ENCODE data around the gene WWP2.
"Not testable (repeated sequence)": the region's sequence is repeated elsewhere in the genome, so short reads cannot be mapped to it uniquely, and the experiment has no call there.

The WWP2 gene

DNA sequence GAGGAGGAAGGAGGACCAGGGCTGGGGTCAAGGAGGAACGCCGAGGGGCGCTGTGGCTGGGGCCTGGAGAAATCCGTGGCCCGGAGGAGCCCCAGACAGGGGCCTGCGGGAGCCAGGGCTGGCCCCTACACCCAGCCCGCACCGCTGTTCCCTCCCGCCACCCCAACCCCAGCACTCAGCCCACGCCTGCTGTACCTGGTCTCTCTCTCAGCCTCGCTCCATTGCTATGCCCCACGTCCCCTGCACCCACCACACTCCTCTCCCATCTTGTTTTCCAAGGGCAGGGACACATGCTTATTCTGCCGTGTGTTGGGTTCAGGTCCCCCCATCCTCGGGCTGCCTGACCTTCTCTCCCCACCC is 189.5 kb downstream of the WWP2 start:
- not testable (repeated sequence) for DNase-seq

GRCh38 chr16:69952116-69952515 is 190.0 kb downstream of the WWP2 start:
- DNase-seq, result not testable (repeated sequence)

DNA sequence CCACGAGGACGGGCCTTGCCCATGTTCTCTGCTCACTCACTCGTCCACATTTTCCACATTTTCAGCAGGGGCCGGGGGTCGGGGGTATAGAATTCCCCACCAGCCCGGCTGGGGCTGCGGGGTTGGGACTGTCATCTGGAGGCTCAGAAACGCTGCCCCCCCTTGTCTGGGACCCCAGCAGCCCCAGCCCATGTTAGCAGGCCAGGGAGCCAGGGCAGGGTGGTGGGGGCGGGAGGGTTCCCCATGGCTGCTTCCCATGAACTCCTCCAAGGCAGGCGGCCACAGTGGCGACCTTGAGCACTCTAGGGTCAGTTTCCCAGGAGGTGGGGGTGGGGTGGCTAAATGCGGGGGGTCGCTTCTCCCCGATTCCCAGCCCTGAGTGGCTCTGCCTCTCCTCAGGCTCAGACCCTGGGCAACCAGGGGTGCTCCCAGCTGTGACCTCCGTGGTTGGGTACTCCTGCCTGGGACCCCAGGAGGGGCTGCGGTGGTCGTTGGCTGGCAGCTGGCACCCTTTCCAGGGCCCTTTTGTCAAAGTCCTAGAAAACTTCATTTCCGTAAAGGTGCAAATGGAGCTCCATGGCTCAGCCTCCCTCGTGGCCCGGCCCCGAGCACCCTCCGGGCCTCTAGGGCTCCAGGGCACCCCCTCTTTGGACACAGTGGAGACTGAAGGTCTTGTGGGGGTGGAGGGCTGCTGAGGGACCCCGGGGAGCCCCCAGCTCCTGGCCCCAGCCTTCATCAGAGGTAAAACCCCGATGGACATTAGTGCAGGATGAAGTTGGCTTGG is 190.6 kb downstream of the WWP2 start:
- not testable (repeated sequence) for DNase-seq

GRCh38 chr16:69954241-69954640 is 192.1 kb downstream of the WWP2 start:
- DNase-seq, result not testable (repeated sequence)

- not testable (repeated sequence) for DNase-seq
Measured at GRCh38 chr16:69963312-69963711, 201.2 kb downstream of the WWP2 start.

DNA sequence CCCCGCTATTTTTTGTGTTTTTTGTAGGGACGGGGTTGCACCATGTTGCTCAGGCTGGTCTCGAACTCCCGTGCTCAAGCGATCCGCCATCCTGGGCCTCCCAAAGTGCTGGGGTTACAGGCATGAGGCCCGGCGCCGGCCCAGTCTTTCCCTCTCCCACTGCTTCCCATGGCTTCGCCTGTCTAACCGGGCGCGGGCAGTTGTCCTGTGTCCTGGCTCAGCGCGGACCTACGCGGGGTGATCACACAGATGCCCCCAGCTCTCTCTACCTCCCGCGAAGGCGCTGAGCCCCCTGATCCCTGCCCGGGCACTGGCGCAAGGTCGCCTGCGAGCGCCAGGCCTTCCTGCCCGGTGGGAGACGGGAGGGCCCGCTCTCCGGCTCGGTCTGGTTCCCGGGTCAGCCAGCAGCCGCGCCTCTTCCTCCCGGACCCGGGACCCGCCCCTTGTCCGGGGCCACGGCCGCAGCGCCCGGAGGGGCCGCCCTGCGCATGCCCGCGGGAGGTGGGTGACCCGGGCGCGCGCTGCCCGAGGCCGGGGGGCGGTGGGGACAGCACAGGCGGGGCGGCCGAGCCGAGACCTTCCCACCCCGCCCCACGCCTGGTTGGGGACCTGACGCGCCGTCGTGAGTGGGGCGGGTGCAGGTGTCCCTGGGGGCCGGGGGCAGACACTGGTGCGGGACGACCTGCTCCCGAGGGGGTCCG is 203.0 kb downstream of the WWP2 start:
- not testable (repeated sequence) for DNase-seq

GRCh38 chr16:69965661-69966054 is 203.5 kb downstream of the WWP2 start:
- DNase-seq, result not testable (repeated sequence)

GRCh38 chr16:69967688-69968087 is 205.6 kb downstream of the WWP2 start:
- DNase-seq, result not testable (repeated sequence)

- DNase-seq, result not testable (repeated sequence)
Measured at GRCh38 chr16:69968125-69968524, 206.0 kb downstream of the WWP2 start.

DNA sequence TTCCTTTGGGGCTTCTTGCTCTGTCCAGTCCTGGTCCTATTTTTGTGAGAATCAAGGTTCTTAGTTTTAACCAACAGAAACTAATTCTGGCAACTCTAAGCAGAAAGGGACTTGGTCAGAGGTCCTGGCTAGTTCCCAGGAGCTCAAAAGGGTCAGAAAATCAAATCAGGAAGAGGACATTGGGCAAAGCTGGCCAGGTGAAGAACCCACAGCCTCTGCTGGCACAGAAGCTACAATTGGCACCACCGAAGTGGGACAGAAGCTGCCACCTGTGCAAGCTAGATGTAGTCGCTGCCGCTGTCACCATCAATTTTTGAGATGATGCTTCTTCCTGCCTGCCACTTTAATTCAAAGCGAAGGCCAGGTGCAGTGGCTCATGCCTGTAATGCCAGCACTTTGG is 207.5 kb downstream of the WWP2 start:
- DNase-seq, result not testable (repeated sequence)

- not testable (repeated sequence) for DNase-seq
Measured at GRCh38 chr16:69972120-69972519, 210.0 kb downstream of the WWP2 start.

- DNase-seq, result not testable (repeated sequence)
Measured at GRCh38 chr16:69972935-69973334, 210.8 kb downstream of the WWP2 start.

DNA sequence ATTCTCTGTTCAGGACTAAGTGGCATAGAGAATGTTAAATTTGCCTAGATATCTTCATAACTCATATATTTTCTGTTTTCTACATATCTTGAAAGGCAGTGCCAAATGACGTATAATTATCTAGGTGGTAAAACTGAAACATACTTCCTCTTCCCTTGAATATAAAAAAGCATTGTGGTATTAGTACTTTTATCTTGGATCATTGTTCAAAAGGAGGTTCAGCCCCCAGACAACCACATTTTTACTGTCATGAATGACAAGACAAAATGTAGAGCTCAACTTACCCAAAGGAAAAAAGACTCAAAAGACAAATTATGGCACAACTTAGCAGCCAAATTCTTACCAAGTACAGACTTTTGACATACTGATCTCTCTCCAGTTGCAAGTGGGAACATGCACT is 223.1 kb downstream of the WWP2 start:
- DNase-seq, result not testable (repeated sequence)

All from activated CD4-positive, alpha-beta T cell treated with anti-CD3 and anti-CD28 coated beads, Interleukin-2, Interleukin-6, amounts not matched to agents 100 ng/mL and 50 ng/mL, durations not matched to agents 16 hours and 8 hours (primary cell).